Activated CD4-positive, alpha-beta T cell treated with anti-CD3 and anti-CD28 coated beads for 36 hours (primary cell): Measurements from ENCODE around the gene REC8. TPM values are rescaled to one million over a fixed set of nuclear protein-coding genes. Genes with fewer than 3 reads are reported as not detected.
"Not testable (repeated sequence)": the region's sequence is repeated elsewhere in the genome, so short reads cannot be mapped to it uniquely, and the experiment has no call there.

ENCODE experiments used
- ATAC-seq: fragments of 200-7000 bp; cut with Tn5 transposase; one replicate; pipeline ENCODE4 v1.10.0; 2021; ENCODE audit warnings: mild to moderate bottlenecking, moderate library complexity
- CTCF ChIA-PET: fragments of 350-600 bp; sonication (Branson Sonifier 250); formaldehyde crosslinking; loops from one replicate; lab custom pipeline; 2021; ENCODE audit warnings: antibody characterized with exemption; lab: Charles Lee
- POLR2A ChIA-PET: fragments of 350-600 bp; sonication (Branson Sonifier 250); formaldehyde crosslinking; loops from one replicate; lab custom pipeline; 2021; ENCODE audit warnings: antibody characterized with exemption, inconsistent platforms; lab: Charles Lee
- DNase-seq: peaks from one replicate; pipeline ENCODE4 v3.0.0-alpha.2; 2020
- H3K27ac Mint-ChIP-seq: one replicate; pipeline ENCODE4 v1.8.0; 2021; ENCODE audit warnings: mixed read lengths
- H3K27me3 Mint-ChIP-seq: one replicate; pipeline ENCODE4 v1.8.0; 2021; ENCODE audit warnings: mixed read lengths
- H3K36me3 Mint-ChIP-seq: one replicate; pipeline ENCODE4 v1.8.0; 2021; ENCODE audit warnings: low read depth, mixed read lengths
- H3K4me1 Mint-ChIP-seq: one replicate; pipeline ENCODE4 v1.8.0; 2021; ENCODE audit warnings: mixed read lengths
- H3K4me3 Mint-ChIP-seq: one replicate; pipeline ENCODE4 v1.8.0; 2021; ENCODE audit warnings: mild to moderate bottlenecking, moderate library complexity, mixed read lengths
- H3K9me3 Mint-ChIP-seq: one replicate; pipeline ENCODE4 v1.8.0; 2021; ENCODE audit warnings: low read depth, mixed read lengths
- intact Hi-C, 2 experiments: fragments of 100-400 bp; cut with DNase I in 1 of 2; cut with micrococcal nuclease in 1 of 2; formaldehyde crosslinking; loops; one replicate each; pipeline versions ENCODE4 v1.14.2 to v1.15.1; 2022 to 2024; cut with DNase I, micrococcal nuclease
- total RNA-seq, 2 experiments: library from RNA; stranded (reverse); gene quantifications; one replicate each; pipeline ENCODE4 v1.2.3, GENCODE V29; 2021

The REC8 gene
- total RNA-seq, 2 experiments from 2014 or later = 25.6 to 27.7 TPM

- ATAC-seq = no peak
- no peaks in the 10 kb centered on the region for H3K27me3 Mint-ChIP-seq
- DNase-seq = no peak
- ChIA-PET POLR2A (interaction anchor here (0.6 kb wide), 1 partner anchor 87 kb away, joined by 5 read pairs; no protein-coding TSS in a partner anchor), CTCF (no interaction called here)
- H3K4me1 Mint-ChIP-seq = peaks cover 56% of the 10 kb centered on the region
- no peak overlapping the region for H3K4me3 Mint-ChIP-seq
- intact Hi-C loops = no loop called here
- H3K9me3 Mint-ChIP-seq = no peaks in the 10 kb centered on the region
- H3K36me3 Mint-ChIP-seq = peaks cover 37% of the 10 kb centered on the region
- peak overlapping the region; percentile 10 for H3K27ac Mint-ChIP-seq
These were observed 21.1 kb downstream of the REC8 start for GRCh38 chr14:24192933-24193332.

GRCh38 chr14:24194186-24194872 is 22.4 kb downstream of the REC8 start:
- Mint-ChIP-seq H3K9me3 (peaks cover 2% of the 10 kb centered on the region), H3K36me3 (peaks cover 45% of the 10 kb centered on the region), H3K4me1 (peaks cover 57% of the 10 kb centered on the region), H3K27me3 (no peaks in the 10 kb centered on the region), H3K27ac (peak overlapping the region; percentile 88), H3K4me3 (peak overlapping the region; percentile 90)
- CTCF ChIA-PET = interaction anchor here (1.1 to 2.8 kb wide), 6 partner anchors 20 to 139 kb away, joined by 3 to 13 read pairs (median 4); partner anchors contain the start of genes CHMP4A, CIDEB, LTB4R2 and PSME2
- POLR2A ChIA-PET = interaction anchor here (1.9 to 2.5 kb wide), 2 partner anchors 33 to 47 kb away, joined by 5 to 11 read pairs; partner anchors contain the start of genes IRF9, PSME2 and RNF31
- intact Hi-C loops = no loop called here
- ATAC-seq = no peak
- DNase-seq = no peak

- CTCF ChIA-PET = interaction anchor here (0.8 to 2.8 kb wide), 9 partner anchors 14 to 139 kb away, joined by 3 to 13 read pairs (median 4); partner anchors contain the start of genes CHMP4A, CIDEB, IRF9 and LTB4R2
- peak overlapping the region; percentile 90 for H3K4me3 Mint-ChIP-seq
- peaks cover 54% of the 10 kb centered on the region for H3K4me1 Mint-ChIP-seq
- peak overlapping the region; percentile 88 for H3K27ac Mint-ChIP-seq
- DNase-seq = no peak
- intact Hi-C loops = loop anchor here (1.0 kb wide), 9 partner anchors 18 to 247 kb away; partner anchors contain the start of genes CHMP4A (in 2 of the 2), GMPR2 (in 2 of the 2), NEDD8 (in 2 of the 2) and DCAF11 (in 1 of the 2)
- peaks cover 2% of the 10 kb centered on the region for H3K9me3 Mint-ChIP-seq
- H3K36me3 Mint-ChIP-seq = peaks cover 47% of the 10 kb centered on the region
- H3K27me3 Mint-ChIP-seq = no peaks in the 10 kb centered on the region
- no peak for ATAC-seq
- POLR2A ChIA-PET = interaction anchor here (1.5 to 2.5 kb wide), 5 partner anchors 18 to 80 kb away, joined by 5 to 13 read pairs (median 7); partner anchors contain the start of genes CHMP4A, DCAF11, EMC9 and IRF9
These were observed 22.9 kb downstream of the REC8 start for GRCh38 chr14:24194873-24195185.

- DNase-seq (peak; percentile 93), ATAC-seq (peak; percentile 93)
- Mint-ChIP-seq H3K9me3 (peaks cover 2% of the 10 kb centered on the region), H3K27ac (peak within 1 kb of the TSS; percentile 93), H3K4me1 (peaks cover 50% of the 10 kb centered on the region), H3K36me3 (peaks cover 48% of the 10 kb centered on the region), H3K27me3 (no peaks in the 10 kb centered on the region), H3K4me3 (peak within 1 kb of the TSS; percentile 90)
- ChIA-PET CTCF (interaction anchor here (0.8 to 2.8 kb wide), 14 partner anchors 14 to 242 kb away, joined by 3 to 13 read pairs (median 4); partner anchors contain the start of genes CHMP4A, CIDEB, IRF9 and MDP1), POLR2A (interaction anchor here (1.0 to 2.5 kb wide), 7 partner anchors 17 to 81 kb away, joined by 4 to 13 read pairs (median 7); partner anchors contain the start of genes CHMP4A, DCAF11, EMC9 and IRF9)
- intact Hi-C loops = loop anchor here (1.0 kb wide), 9 partner anchors 18 to 247 kb away; partner anchors contain the start of genes CHMP4A (in 2 of the 2), GMPR2 (in 2 of the 2), NEDD8 (in 2 of the 2) and DCAF11 (in 1 of the 2)
These were observed 23.5 kb downstream of the REC8 start, which contains the start of gene TM9SF1 for GRCh38 chr14:24195186-24196070. TSS of gene TM9SF1 (minus strand) at chr14:24195441. CDS start at chr14:24195019, 422 bp downstream.

- H3K36me3 Mint-ChIP-seq = peaks cover 54% of the 10 kb centered on the region
- CTCF ChIA-PET = interaction anchor here (0.6 to 2.8 kb wide), 14 partner anchors 15 to 241 kb away, joined by 3 to 13 read pairs (median 4); partner anchors contain the start of genes CHMP4A, CIDEB, IRF9 and MDP1
- peaks cover 52% of the 10 kb centered on the region for H3K4me1 Mint-ChIP-seq
- intact Hi-C loops = no loop called here
- H3K4me3 Mint-ChIP-seq = peak overlapping the region; percentile 90
- no peaks in the 10 kb centered on the region for H3K27me3 Mint-ChIP-seq
- peaks cover 3% of the 10 kb centered on the region for H3K9me3 Mint-ChIP-seq
- peak overlapping the region; percentile 93 for H3K27ac Mint-ChIP-seq
- DNase-seq (peak; percentile 26), ATAC-seq (peak; percentile 3)
- POLR2A ChIA-PET = interaction anchor here (0.7 to 2.5 kb wide), 9 partner anchors 8 to 81 kb away, joined by 3 to 13 read pairs (median 6); partner anchors contain the start of genes CHMP4A, DCAF11, EMC9 and IPO4
These were observed 24.5 kb downstream of the REC8 start for GRCh38 chr14:24196071-24197055.

GRCh38 chr14:24197056-24197450 is 25.2 kb downstream of the REC8 start:
- CTCF ChIA-PET = interaction anchor here (0.6 to 2.8 kb wide), 3 partner anchors 9 to 111 kb away, joined by 3 to 13 read pairs (median 3); partner anchors contain the start of gene CIDEB
- intact Hi-C loops = no loop called here
- H3K4me3 Mint-ChIP-seq = peak overlapping the region; percentile 90
- peaks cover 54% of the 10 kb centered on the region for H3K36me3 Mint-ChIP-seq
- DNase-seq (no peak), ATAC-seq (no peak)
- H3K9me3 Mint-ChIP-seq = peaks cover 7% of the 10 kb centered on the region
- H3K27me3 Mint-ChIP-seq = no peaks in the 10 kb centered on the region
- POLR2A ChIA-PET = interaction anchor here (0.7 kb wide), 2 partner anchors 8 to 45 kb away, joined by 3 to 5 read pairs; partner anchors contain the start of genes IPO4 and TINF2
- H3K27ac Mint-ChIP-seq = peak overlapping the region; percentile 84
- H3K4me1 Mint-ChIP-seq = peaks cover 50% of the 10 kb centered on the region

- H3K4me1 Mint-ChIP-seq = peaks cover 40% of the 10 kb centered on the region
- H3K27ac Mint-ChIP-seq = peak overlapping the region; percentile 58
- DNase-seq (no peak), ATAC-seq (no peak)
- H3K27me3 Mint-ChIP-seq = no peaks in the 10 kb centered on the region
- ChIA-PET POLR2A (no interaction called here), CTCF (no interaction called here)
- peaks cover 62% of the 10 kb centered on the region for H3K36me3 Mint-ChIP-seq
- intact Hi-C loops = no loop called here
- peaks cover 15% of the 10 kb centered on the region for H3K9me3 Mint-ChIP-seq
- no peak overlapping the region for H3K4me3 Mint-ChIP-seq
These were observed 27.1 kb downstream of the REC8 start for GRCh38 chr14:24198814-24199524.

GRCh38 chr14:24202538-24202937 is 30.7 kb downstream of the REC8 start:
- POLR2A ChIA-PET, CTCF ChIA-PET, H3K4me3 Mint-ChIP-seq, intact Hi-C loops, H3K27me3 Mint-ChIP-seq, H3K27ac Mint-ChIP-seq, DNase-seq, ATAC-seq: not testable (repeated sequence)
- Mint-ChIP-seq H3K4me1 (peaks cover 29% of the 10 kb centered on the region), H3K9me3 (peaks cover 15% of the 10 kb centered on the region), H3K36me3 (peaks cover 80% of the 10 kb centered on the region)

GRCh38 chr14:24203249-24203886 is 31.5 kb downstream of the REC8 start:
- H3K4me3 Mint-ChIP-seq, intact Hi-C loops, POLR2A ChIA-PET, H3K27ac Mint-ChIP-seq, ATAC-seq, DNase-seq, H3K27me3 Mint-ChIP-seq: not testable (repeated sequence)
- H3K9me3 Mint-ChIP-seq = peaks cover 15% of the 10 kb centered on the region
- H3K36me3 Mint-ChIP-seq = peaks cover 87% of the 10 kb centered on the region
- CTCF ChIA-PET = interaction anchor here (0.6 to 0.7 kb wide), 2 partner anchors 32 to 117 kb away, joined by 3 read pairs; no protein-coding TSS in a partner anchor
- peaks cover 26% of the 10 kb centered on the region for H3K4me1 Mint-ChIP-seq
